HT1080 (cell line): ENCODE data around the gene NDUFS1. TPM values are rescaled to one million over a fixed set of nuclear protein-coding genes. Genes with fewer than 3 reads are reported as not detected.
"Not testable (repeated sequence)": the region's sequence is repeated elsewhere in the genome, so short reads cannot be mapped to it uniquely, and the experiment has no call there.

Experiments used
- DNase-seq: peaks from one replicate; pipeline ENCODE4 v3.0.0-alpha.2; 2015; ENCODE audit warnings: low read depth
- total RNA-seq: library from RNA; depleted of rRNA; stranded (reverse); fragments of >200 nt; shearing (Covaris generic); gene quantifications from 2 replicates; pipeline ENCODE4 v1.2.3, GENCODE V29; 2014

NDUFS1 gene
- total RNA-seq, 1 experiment from 2014 or later, result 101 TPM

- no peak for DNase-seq
These were observed 4.1 kb upstream of the NDUFS1 start for GRCh38 chr2:206163251-206163880.

GRCh38 chr2:206162401-206162800, 3.2 kb upstream of the NDUFS1 start:
- not testable (repeated sequence) for DNase-seq

GRCh38 chr2:206160807-206161179, 1.5 kb upstream of the NDUFS1 start:
- DNase-seq, result no peak

- no peak for DNase-seq
These were observed 1.0 kb upstream of the NDUFS1 start for GRCh38 chr2:206160125-206160806.

GRCh38 chr2:206158563-206159345, 490 bp downstream of the NDUFS1 start:
- no peak for DNase-seq

GRCh38 chr2:206157014-206157413, 2.2 kb downstream of the NDUFS1 start:
- DNase-seq, result not testable (repeated sequence)

- DNase-seq, result no peak
These were observed 5.0 kb downstream of the NDUFS1 start for GRCh38 chr2:206154197-206154596.

GRCh38 chr2:206150631-206151030, 8.6 kb downstream of the NDUFS1 start:
- DNase-seq, result no peak

GRCh38 chr2:206150168-206150567, 9.1 kb downstream of the NDUFS1 start:
- DNase-seq, result no peak

GRCh38 chr2:206149330-206149729, 9.9 kb downstream of the NDUFS1 start:
- no peak for DNase-seq

- DNase-seq, result no peak
These were observed 13.6 kb downstream of the NDUFS1 start for GRCh38 chr2:206145665-206146064.

- DNase-seq, result no peak
These were observed 14.9 kb downstream of the NDUFS1 start for GRCh38 chr2:206144383-206144782.

- no peak for DNase-seq
These were observed 15.8 kb downstream of the NDUFS1 start for GRCh38 chr2:206143451-206143850.

GRCh38 chr2:206127656-206128055, 31.6 kb downstream of the NDUFS1 start:
- DNase-seq, result peak; percentile 7

GRCh38 chr2:206125901-206126300, 33.3 kb downstream of the NDUFS1 start:
- DNase-seq, result no peak

GRCh38 chr2:206122569-206122968, 36.7 kb downstream of the NDUFS1 start:
- not testable (repeated sequence) for DNase-seq

GRCh38 chr2:206116278-206116677, 43.0 kb downstream of the NDUFS1 start:
- DNase-seq, result no peak

GRCh38 chr2:206115026-206115578, 44.1 kb downstream of the NDUFS1 start:
- DNase-seq, result no peak

GRCh38 chr2:206112846-206113547, 46.2 kb downstream of the NDUFS1 start:
- DNase-seq, result peak; percentile 2

- DNase-seq, result no peak
These were observed 47.1 kb downstream of the NDUFS1 start for GRCh38 chr2:206112108-206112507.

GRCh38 chr2:206108713-206109112, 50.5 kb downstream of the NDUFS1 start:
- DNase-seq, result no peak
